HG03280 (cell line): ENCODE data around the gene OR52I2.

Experiments
- ATAC-seq: cut with Tn5 transposase; IDR thresholded peaks from one replicate; pipeline ENCODE4 v1.9.1; 2021; ENCODE audit warnings: mild to moderate bottlenecking, moderate library complexity; ENCODE audit not compliant: unreplicated experiment

The OR52I2 gene

DNA sequence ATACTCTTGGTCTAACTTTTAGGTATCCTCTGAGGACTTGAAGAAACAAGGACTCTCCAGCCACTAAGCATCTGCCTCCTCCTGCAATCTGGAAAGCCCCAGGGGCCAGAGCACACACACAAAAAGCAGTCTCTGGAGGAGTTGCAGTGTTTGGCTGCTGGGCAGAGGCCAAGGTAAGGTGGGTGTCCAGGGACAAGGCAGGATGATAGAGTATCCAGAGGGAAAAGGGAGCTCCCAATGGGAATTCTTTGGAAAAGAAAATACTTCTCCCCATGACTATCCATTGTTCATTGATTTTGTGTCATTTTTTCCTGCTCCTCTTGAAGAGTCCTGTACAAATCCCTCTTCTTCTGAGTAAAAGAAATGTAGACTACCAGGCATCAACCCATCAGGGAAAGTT, at the start of gene OR52I2:
OR52I2 (plus strand) TSS at position 301 of the 400 bp plus-strand sequence.
- ATAC-seq = no peak

- peak; percentile 74 for ATAC-seq
These were observed 41.8 kb upstream of the OR52I2 start for GRCh38 chr11:4539603-4540219.

- no peak for ATAC-seq
These were observed 40.5 kb upstream of the OR52I2 start for GRCh38 chr11:4541071-4541470.

DNA sequence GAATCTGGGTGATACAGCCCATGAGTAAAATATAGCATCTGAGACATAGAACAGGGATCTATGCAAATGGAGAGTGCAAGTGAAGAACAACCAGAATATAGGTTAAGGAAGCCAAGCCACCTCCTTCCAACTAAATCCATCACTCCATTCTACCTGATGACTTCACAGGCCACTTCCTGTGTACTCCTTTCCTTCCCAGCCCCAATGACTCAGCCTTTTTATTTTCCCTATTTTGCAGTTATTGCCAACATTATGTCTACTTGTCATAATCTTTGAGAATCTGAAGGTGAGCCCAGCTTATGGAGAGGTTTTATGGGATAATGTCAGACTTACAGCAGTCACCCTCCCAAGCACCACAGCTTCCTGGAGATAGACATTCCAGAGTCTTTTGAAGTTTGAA, 38.0 kb upstream of the OR52I2 start:
- ATAC-seq = no peak

DNA sequence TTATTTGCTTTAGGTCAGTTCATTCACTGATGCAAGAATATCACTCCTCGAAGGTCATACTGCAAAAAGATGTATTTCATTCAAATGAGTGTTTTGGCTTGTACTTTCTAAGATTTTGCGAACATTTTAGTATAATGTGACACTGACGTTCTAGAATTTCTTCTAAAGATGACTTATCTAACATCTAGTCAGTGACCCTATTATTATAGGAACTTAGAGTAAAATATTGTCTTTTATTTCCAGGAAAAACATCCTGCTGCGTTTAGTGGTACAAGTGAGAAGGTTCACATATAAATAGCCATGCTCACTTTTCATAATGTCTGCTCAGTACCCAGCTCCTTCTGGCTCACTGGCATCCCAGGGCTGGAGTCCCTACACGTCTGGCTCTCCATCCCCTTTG, 36.7 kb upstream of the OR52I2 start, which contains the start of gene OR52M1:
OR52M1 (plus strand) TSS at position 301 of the 400 bp plus-strand sequence; CDS start at position 301, 0 bp downstream.
- ATAC-seq = no peak

DNA sequence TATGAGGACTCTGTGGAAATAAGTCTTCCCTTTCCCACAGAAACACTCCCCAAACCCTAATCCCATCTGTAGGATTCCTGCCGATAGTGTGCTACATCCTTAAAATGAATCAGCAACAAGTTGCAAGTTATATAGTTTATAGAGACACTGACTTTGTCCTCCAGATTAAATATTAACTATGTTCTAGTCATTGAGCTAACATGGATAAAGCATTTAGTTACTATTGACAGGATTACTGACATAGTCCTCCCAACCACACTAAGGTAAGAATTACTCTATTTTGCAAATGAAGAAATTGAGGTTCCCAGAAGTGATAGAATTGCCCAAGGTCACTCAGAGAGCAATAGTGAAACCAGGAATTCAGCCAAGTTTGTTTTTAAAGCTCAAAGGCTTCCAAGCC, 34.7 kb upstream of the OR52I2 start:
- no peak for ATAC-seq

DNA sequence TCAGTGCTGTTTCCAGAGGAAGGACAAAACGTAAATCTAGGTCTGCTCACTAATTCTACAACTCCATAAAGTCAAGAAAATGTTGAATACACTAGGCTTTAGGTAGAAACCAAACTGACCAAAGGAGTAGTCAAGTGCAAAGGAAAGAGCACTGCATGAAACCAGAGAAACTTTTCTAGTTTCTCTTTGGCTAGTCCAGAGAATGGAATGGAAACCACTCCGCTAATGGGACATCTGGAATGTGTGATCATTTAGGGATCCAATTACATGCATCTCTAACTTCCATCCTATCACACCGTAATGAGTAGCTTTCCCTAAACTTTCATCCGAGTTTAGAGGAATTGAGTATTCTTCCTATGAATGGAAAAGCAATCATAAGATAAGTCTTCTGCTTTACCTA, 34.1 kb upstream of the OR52I2 start:
- no peak for ATAC-seq

DNA sequence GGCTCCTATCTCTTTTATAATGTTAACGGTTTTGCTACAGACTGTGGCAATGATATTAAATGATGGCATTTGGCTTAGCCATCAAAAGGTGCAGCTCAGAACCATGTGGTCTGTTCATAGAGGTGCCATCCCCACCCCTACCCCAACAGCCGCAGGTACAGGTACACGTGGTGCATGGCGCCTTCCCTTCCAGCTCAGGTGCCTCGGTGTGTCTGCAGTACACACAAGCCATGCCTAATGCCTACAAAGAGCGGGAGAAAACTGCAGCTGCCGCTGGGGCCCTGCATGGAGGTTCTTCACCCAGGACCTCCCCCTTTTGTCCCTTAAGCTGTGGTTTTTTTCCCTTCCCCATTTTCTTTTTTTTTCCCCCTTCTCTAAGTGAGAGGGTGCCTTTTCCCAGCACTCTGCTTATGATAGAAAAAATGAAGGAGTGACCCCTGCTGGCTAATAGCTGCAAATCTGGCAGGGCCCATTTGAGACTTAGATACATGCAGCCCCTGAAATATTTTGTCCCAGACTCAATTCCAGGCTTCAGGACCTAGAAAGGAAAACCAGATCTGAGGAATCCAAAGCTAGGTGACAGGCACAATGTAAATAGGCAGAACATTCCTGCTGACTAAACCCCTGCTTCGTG, 30.1 kb upstream of the OR52I2 start:
- no peak for ATAC-seq

- ATAC-seq = no peak
These were observed 21.8 kb upstream of the OR52I2 start for GRCh38 chr11:4559527-4560440.

- no peak for ATAC-seq
These were observed 21.1 kb upstream of the OR52I2 start for GRCh38 chr11:4560467-4560866.

GRCh38 chr11:4565371-4565770, 16.2 kb upstream of the OR52I2 start:
- ATAC-seq = no peak

DNA sequence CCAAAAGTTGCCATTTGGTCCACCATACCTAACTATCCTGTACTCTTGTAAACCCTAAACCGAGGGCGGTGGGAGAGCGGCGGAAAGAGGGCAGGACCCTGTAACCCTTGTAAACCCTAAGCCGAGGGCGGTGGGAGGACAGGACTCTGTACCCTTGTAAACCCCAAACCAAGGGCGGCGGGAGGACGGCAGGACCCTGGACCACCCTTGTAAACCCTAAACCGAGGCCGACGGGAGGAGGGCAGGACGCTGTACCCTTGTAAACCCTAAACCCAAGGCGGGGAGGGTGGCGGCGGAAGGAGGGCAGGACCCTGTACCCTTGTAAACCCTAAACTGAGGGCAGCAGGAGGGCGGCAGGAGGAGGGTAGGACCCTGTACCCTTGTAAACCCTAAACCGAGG, 12.5 kb upstream of the OR52I2 start:
- ATAC-seq = no peak

DNA sequence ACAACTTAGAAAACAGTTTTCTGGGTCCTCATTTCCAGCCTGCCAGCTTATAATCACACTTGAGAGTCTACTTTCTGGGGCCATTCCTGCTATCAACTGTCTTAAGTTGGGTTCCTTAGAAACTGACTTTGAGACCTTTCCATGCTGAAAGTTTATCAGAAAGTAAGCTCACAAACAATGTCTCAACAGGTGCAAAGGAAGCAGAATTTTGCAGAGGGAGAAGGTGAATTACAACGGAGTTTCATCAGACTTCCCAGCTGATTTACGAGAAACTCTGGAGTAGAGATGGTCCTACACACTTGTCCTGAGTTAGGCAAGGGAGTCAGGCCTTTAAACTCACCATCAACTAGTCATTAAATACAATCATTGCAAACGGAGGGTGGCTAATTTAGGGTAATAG, 4.7 kb upstream of the OR52I2 start:
- ATAC-seq = no peak

- no peak for ATAC-seq
These were observed 3.8 kb upstream of the OR52I2 start for GRCh38 chr11:4577761-4578160.

DNA sequence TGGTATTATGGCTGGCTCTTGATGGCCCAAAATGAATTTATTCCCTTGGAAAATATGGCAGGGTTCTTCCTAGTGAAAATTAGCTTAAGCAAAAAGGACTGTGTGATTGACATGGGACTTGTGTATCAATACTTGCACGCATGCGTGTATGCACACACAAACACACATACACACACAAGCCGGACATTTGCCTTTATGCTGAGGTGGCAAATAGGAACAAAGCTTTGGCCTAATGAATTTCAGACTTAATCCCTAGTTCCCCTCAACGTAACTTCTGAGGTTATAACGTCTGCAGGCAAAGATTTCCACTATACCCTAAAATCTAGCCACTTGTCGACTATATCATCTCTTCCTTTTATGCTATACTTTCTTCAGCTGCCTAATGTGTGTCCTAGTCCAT, 2.9 kb upstream of the OR52I2 start:
- ATAC-seq = no peak

- no peak for ATAC-seq
These were observed 1.4 kb upstream of the OR52I2 start for GRCh38 chr11:4580124-4580523.

- ATAC-seq = no peak
These were observed 7.5 kb downstream of the OR52I2 start for GRCh38 chr11:4589017-4589416.

- ATAC-seq = no peak
These were observed 12.2 kb downstream of the OR52I2 start, which contains the start of gene OR52I1 for GRCh38 chr11:4593739-4594138. TSS of gene OR52I1 (plus strand) at chr11:4594039. CDS start at chr11:4594039, 0 bp downstream.

DNA sequence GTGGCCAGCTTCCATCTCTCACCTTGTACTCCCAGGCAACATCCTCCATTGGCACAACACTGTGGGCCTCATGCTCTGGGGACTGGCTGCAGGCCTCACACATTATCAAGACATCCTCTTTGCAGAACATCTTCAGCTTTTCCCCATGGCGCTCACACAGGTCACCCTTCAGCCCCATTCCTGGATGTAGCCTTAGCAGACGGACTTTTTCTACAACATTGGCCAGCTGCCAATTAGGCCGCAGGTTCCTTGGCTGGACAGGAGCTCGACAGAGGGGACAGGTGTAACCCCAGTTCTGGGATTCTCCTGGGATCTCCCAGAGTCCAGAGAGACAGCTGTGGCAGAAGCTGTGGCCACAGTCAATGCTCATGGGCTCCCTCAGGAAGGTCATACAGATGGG, 23.5 kb downstream of the OR52I2 start:
- ATAC-seq = no peak

- no peak for ATAC-seq
These were observed 24.9 kb downstream of the OR52I2 start for GRCh38 chr11:4606231-4607015.

GRCh38 chr11:4607096-4607495, 25.6 kb downstream of the OR52I2 start:
- ATAC-seq = no peak
